Mucosa of descending colon (tissue), 3 donors: ENCODE results near the gene ZBTB45. TPM values are rescaled to one million over a fixed set of nuclear protein-coding genes. Genes with fewer than 3 reads are reported as not detected.

Experiments used
- ATAC-seq: fragments of 200-7000 bp; cut with Tn5 transposase; one replicate; pipeline ENCODE4 v1.9.1; 2020; ENCODE audit warnings: mild to moderate bottlenecking, moderate library complexity
- DNase-seq, 3 donors: peaks; one replicate each; pipeline ENCODE4 v3.0.0-alpha.2; 2020
- H3K36me3 ChIP-seq: fragments of 200-600 bp; one replicate; pipeline ENCODE4 v1.8.0; 2021; ENCODE audit warnings: low read depth, mild to moderate bottlenecking
- H3K4me1 ChIP-seq: fragments of 200-600 bp; one replicate; pipeline ENCODE4 v1.8.0; 2021; ENCODE audit warnings: low read depth, mild to moderate bottlenecking
- H3K4me3 ChIP-seq: fragments of 200-600 bp; one replicate; pipeline ENCODE4 v1.8.0; 2021; ENCODE audit warnings: mild to moderate bottlenecking
- H3K9me3 ChIP-seq: fragments of 200-600 bp; one replicate; pipeline ENCODE4 v1.8.0; 2021; ENCODE audit warnings: mild to moderate bottlenecking
- intact Hi-C, 2 donors: fragments of 100-400 bp; cut with DNase I in 1 of 2; cut with micrococcal nuclease in 1 of 2; formaldehyde crosslinking; loops; one replicate each; pipeline versions ENCODE4 v1.11.0 to v1.11.1; 2022; cut with DNase I, micrococcal nuclease
- total RNA-seq, 3 donors: library from RNA; stranded (reverse); fragmentation: NEBNext Ultra II Directional in 2 of 3; extraction: Animal tissue kit (Norgen Biotek cat#: 25700) in 2 of 3; gene quantifications; one replicate each; pipeline versions ENCODE4 v1.2.1 to v1.2.4, GENCODE V29; 2021 to 2023
- TF ChIP-seq, protein P1 (sequence below): fragments of 200-600 bp; IDR thresholded peaks from one replicate; pipeline ENCODE4 v1.8.0; 2022; ENCODE audit warnings: antibody characterized with exemption, mild to moderate bottlenecking
- donor health status: DM: no; HTN: no; CAD: no; lungs with moderate emphysema.
- donor health status: DM: no; HTN: no; CAD: no.
- donor health status: DM: no; HTN: yes; CAD: no.

Gene ZBTB45
- total RNA-seq, 3 donors from 2014 or later: 12.1 to 16.7 (median 13.4) TPM

- DNase-seq (peak in 2 of 3 donors; percentile 54 to 68), ATAC-seq (no peak)
- no peak overlapping the region for H3K4me3 ChIP-seq
- peaks cover 10% of the 10 kb centered on the region for H3K36me3 ChIP-seq
- H3K4me1 ChIP-seq: peaks cover 25% of the 10 kb centered on the region
- H3K9me3 ChIP-seq: no peaks in the 10 kb centered on the region
- TF ChIP-seq, protein P1, sequence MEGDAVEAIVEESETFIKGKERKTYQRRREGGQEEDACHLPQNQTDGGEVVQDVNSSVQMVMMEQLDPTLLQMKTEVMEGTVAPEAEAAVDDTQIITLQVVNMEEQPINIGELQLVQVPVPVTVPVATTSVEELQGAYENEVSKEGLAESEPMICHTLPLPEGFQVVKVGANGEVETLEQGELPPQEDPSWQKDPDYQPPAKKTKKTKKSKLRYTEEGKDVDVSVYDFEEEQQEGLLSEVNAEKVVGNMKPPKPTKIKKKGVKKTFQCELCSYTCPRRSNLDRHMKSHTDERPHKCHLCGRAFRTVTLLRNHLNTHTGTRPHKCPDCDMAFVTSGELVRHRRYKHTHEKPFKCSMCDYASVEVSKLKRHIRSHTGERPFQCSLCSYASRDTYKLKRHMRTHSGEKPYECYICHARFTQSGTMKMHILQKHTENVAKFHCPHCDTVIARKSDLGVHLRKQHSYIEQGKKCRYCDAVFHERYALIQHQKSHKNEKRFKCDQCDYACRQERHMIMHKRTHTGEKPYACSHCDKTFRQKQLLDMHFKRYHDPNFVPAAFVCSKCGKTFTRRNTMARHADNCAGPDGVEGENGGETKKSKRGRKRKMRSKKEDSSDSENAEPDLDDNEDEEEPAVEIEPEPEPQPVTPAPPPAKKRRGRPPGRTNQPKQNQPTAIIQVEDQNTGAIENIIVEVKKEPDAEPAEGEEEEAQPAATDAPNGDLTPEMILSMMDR: no peak
- intact Hi-C loops: no loop called here
Observed at GRCh38 chr19:58555920-58556621, 36.5 kb upstream of the ZBTB45 start.

DNA sequence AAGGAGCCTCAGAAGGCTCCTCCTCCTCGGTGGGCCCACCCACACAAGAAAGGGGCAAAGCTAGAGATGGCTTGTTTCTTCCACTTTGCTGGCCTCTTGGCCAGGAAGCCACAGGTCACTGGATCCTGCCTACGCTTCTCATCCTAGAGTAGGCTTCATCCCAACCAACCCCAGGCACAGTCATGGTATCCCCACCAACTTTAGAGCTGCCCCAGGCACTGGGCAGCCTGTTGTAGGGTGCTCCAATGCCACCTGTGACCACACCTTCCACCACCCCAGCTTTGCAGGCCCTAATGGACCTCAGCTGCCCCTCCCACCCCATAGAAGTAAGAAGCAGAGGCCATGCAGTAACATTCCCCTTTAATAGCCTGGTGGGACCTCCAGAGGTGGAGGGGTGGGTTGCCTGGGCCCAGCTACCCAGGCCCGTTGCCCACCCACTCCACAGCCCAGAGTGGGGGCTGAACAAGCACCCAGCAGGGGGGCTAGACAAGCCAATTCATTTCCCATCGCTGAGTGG, 35.8 kb upstream of the ZBTB45 start:
- TF ChIP-seq, protein P1: no peak
- Histone ChIP-seq H3K9me3 (no peaks in the 10 kb centered on the region), H3K4me1 (peaks cover 25% of the 10 kb centered on the region), H3K36me3 (peaks cover 13% of the 10 kb centered on the region), H3K4me3 (peak overlapping the region; percentile 62)
- DNase-seq: peak in 1 of 3 donors; percentile 56
- ATAC-seq: no peak
- intact Hi-C loops: no loop called here

GRCh38 chr19:58554494-58555368, 35.1 kb upstream of the ZBTB45 start, which contains the start of gene CHMP2A:
Gene CHMP2A (minus strand): TSS chr19:58555105. CDS start chr19:58554212, 893 bp downstream.
- H3K9me3 ChIP-seq: no peaks in the 10 kb centered on the region
- peak; percentile 64 for ATAC-seq
- TF ChIP-seq, protein P1: no peak
- H3K4me1 ChIP-seq: peaks cover 19% of the 10 kb centered on the region
- peaks cover 20% of the 10 kb centered on the region for H3K36me3 ChIP-seq
- H3K4me3 ChIP-seq: peak within 1 kb of the TSS; percentile 62
- peak; percentile 99 for DNase-seq
- intact Hi-C loops: no loop called here

GRCh38 chr19:58553799-58554493, 34.3 kb upstream of the ZBTB45 start:
- intact Hi-C loops: no loop called here
- TF ChIP-seq, protein P1: no peak
- Histone ChIP-seq H3K36me3 (peaks cover 28% of the 10 kb centered on the region), H3K9me3 (no peaks in the 10 kb centered on the region), H3K4me3 (peak overlapping the region; percentile 62), H3K4me1 (peaks cover 18% of the 10 kb centered on the region)
- DNase-seq (peak in 2 of 3 donors; percentile 41 to 64), ATAC-seq (no peak)

- intact Hi-C loops: no loop called here
- H3K36me3 ChIP-seq: peaks cover 35% of the 10 kb centered on the region
- no peak overlapping the region for H3K4me3 ChIP-seq
- no peaks in the 10 kb centered on the region for H3K9me3 ChIP-seq
- TF ChIP-seq, protein P1: no peak
- ATAC-seq (no peak), DNase-seq (no peak)
- H3K4me1 ChIP-seq: peaks cover 18% of the 10 kb centered on the region
Observed at GRCh38 chr19:58552655-58553054, 33.0 kb upstream of the ZBTB45 start.
